ENCODE results near the gene DPPA5.

GRCh38 chr6:73393278-73393677 lies 39.2 kb upstream of the DPPA5 start:
- TF ChIP-seq POLR2A (IDR thresholded peaks at IDR 0.05; ENCODE audit: borderline replicate concordance, extremely low read depth, insufficient read depth, insufficient read length) (no peak), CTCF (IDR thresholded peaks at IDR 0.05 in 2 of 3, conservative IDR thresholded peaks at IDR 0.05 in 1 of 3; ENCODE audit: borderline replicate concordance in 1 of 3, insufficient read depth in 1 of 3, low read depth in 2 of 3, low read length in 2 of 3) (no peak), POLR2AphosphoS5 (IDR thresholded peaks at IDR 0.05; ENCODE audit: low read depth, low read length) (no peak), EZH2phosphoT487 (IDR thresholded peaks at IDR 0.05; ENCODE audit: borderline replicate concordance) (no peak), SIN3A (IDR thresholded peaks at IDR 0.05; ENCODE audit: low read depth) (no peak), SP1 (IDR thresholded peaks at IDR 0.05; ENCODE audit: low read depth) (no peak), CEBPB (IDR thresholded peaks at IDR 0.05; ENCODE audit: low read depth) (no peak), ZNF274 (IDR thresholded peaks at IDR 0.05; ENCODE audit: low read depth, low read length) (no peak), EGR1 (IDR thresholded peaks at IDR 0.05; ENCODE audit: low read depth) (no peak), SRF (IDR thresholded peaks at IDR 0.05; ENCODE audit: low read depth) (no peak)

All from HCT116 (cell line).